H9 (cell line): ENCODE results near the gene KLF16. TPM values are rescaled to one million over a fixed set of nuclear protein-coding genes. Genes with fewer than 3 reads are reported as not detected.

Experiments used
- DNase-seq: peaks from one replicate; pipeline ENCODE4 v3.0.0-alpha.2; 2017
- H2AFZ ChIP-seq: one replicate; pipeline ENCODE4 v1.6.1; 2013; ENCODE audit warnings: mild to moderate bottlenecking, low read length, control low read depth, moderate library complexity
- H2AK5ac ChIP-seq: 2 replicates; pipeline ENCODE4 v1.6.1; 2013; ENCODE audit warnings: low read length, control low read depth, mixed read lengths; ENCODE audit not compliant: insufficient read length
- H2BK120ac ChIP-seq: one replicate; pipeline ENCODE4 v1.6.1; 2013; ENCODE audit warnings: low read depth, mild to moderate bottlenecking, low read length, control low read depth, inconsistent platforms; ENCODE audit not compliant: poor library complexity, severe bottlenecking
- H2BK12ac ChIP-seq: 2 replicates; pipeline ENCODE4 v1.6.1; 2013; ENCODE audit warnings: low read length, control low read depth, mixed read lengths, low read depth; ENCODE audit not compliant: insufficient read length
- H2BK15ac ChIP-seq: 2 replicates; pipeline ENCODE4 v1.6.1; 2013; ENCODE audit warnings: low read depth, low read length, control low read depth
- H2BK20ac ChIP-seq: one replicate; pipeline ENCODE4 v1.6.1; 2013; ENCODE audit warnings: low read depth, mild to moderate bottlenecking, low read length, control low read depth, inconsistent platforms; ENCODE audit not compliant: poor library complexity, severe bottlenecking
- H2BK5ac ChIP-seq: 2 replicates; pipeline ENCODE4 v1.6.1; 2013; ENCODE audit warnings: low read length, control low read depth, mixed read lengths; ENCODE audit not compliant: insufficient read length
- H3K14ac ChIP-seq: 2 replicates; pipeline ENCODE4 v1.6.1; 2013; ENCODE audit warnings: low read length, control low read depth; ENCODE audit not compliant: insufficient read depth
- H3K18ac ChIP-seq: 2 replicates; pipeline ENCODE4 v1.6.1; 2013; ENCODE audit warnings: low read depth, mild to moderate bottlenecking, mixed read lengths, low read length, control low read depth; ENCODE audit not compliant: insufficient read length
- H3K23ac ChIP-seq: 2 replicates; pipeline ENCODE4 v1.6.1; 2013; ENCODE audit warnings: low read length, control low read depth, mixed read lengths, low read depth; ENCODE audit not compliant: insufficient read length
- H3K23me2 ChIP-seq: 2 replicates; pipeline ENCODE4 v1.6.1; 2013; ENCODE audit warnings: low read depth, mild to moderate bottlenecking, mixed read lengths, low read length, control low read depth; ENCODE audit not compliant: insufficient read length, poor library complexity, severe bottlenecking
- H3K27ac ChIP-seq: 2 replicates; pipeline ENCODE4 v1.5.1; 2013; ENCODE audit warnings: low read length, control low read depth, mixed read lengths, low read depth; ENCODE audit not compliant: insufficient read length
- H3K27me3 ChIP-seq: 2 replicates; pipeline ENCODE4 v1.6.1; 2013; ENCODE audit warnings: low read length, control low read depth, inconsistent platforms; ENCODE audit not compliant: insufficient read depth
- H3K4ac ChIP-seq: 2 replicates; pipeline ENCODE4 v1.6.1; 2013; ENCODE audit warnings: low read depth, mild to moderate bottlenecking, control low read depth, inconsistent platforms, low read length, moderate library complexity
- H3K4me1 ChIP-seq: 2 replicates; pipeline ENCODE4 v1.6.1; 2013; ENCODE audit warnings: low read length, control low read depth, inconsistent platforms; ENCODE audit not compliant: insufficient read depth
- H3K4me2 ChIP-seq: 2 replicates; pipeline ENCODE4 v1.6.1; 2013; ENCODE audit warnings: low read length, control low read depth, mixed read lengths; ENCODE audit not compliant: insufficient read length, insufficient read depth
- H3K56ac ChIP-seq: 2 replicates; pipeline ENCODE4 v1.6.1; 2013; ENCODE audit warnings: low read depth, mild to moderate bottlenecking, mixed read lengths, low read length, control low read depth; ENCODE audit not compliant: insufficient read length
- H3K79me1 ChIP-seq: 2 replicates; pipeline ENCODE4 v1.6.1; 2013; ENCODE audit warnings: low read depth, mild to moderate bottlenecking, moderate library complexity, low read length, control low read depth, inconsistent platforms; ENCODE audit not compliant: insufficient read depth, poor library complexity, severe bottlenecking
- H3K79me2 ChIP-seq: 2 replicates; pipeline ENCODE4 v1.6.1; 2013; ENCODE audit warnings: low read length, control low read depth, inconsistent platforms; ENCODE audit not compliant: insufficient read depth
- H3K9ac ChIP-seq: 2 replicates; pipeline ENCODE4 v1.6.1; 2013; ENCODE audit warnings: low read length, control low read depth, mixed read lengths; ENCODE audit not compliant: insufficient read length; ENCODE audit errors: extremely low read depth
- H3K9me3 ChIP-seq: one replicate; pipeline ENCODE4 v1.6.1; 2013; ENCODE audit warnings: low read depth, low read length, inconsistent platforms; ENCODE audit not compliant: control insufficient read depth
- H3T11ph ChIP-seq: one replicate; pipeline ENCODE4 v1.6.1; 2013; ENCODE audit warnings: mild to moderate bottlenecking, low read length, control low read depth, inconsistent platforms
- H4K20me1 ChIP-seq: one replicate; pipeline ENCODE4 v1.6.1; 2013; ENCODE audit not compliant: control insufficient read depth, insufficient read length, insufficient read depth
- H4K5ac ChIP-seq: 2 replicates; pipeline ENCODE4 v1.6.1; 2013; ENCODE audit warnings: low read depth, mild to moderate bottlenecking, mixed read lengths, low read length, control low read depth; ENCODE audit not compliant: insufficient read length
- H4K8ac ChIP-seq: replicated peaks from 2 replicates; pipeline ENCODE4 v1.6.1; 2013; ENCODE audit warnings: low read length, control low read depth, mixed read lengths, low read depth; ENCODE audit not compliant: insufficient read length
- H4K91ac ChIP-seq: 2 replicates; pipeline ENCODE4 v1.6.1; 2013; ENCODE audit warnings: low read depth, mild to moderate bottlenecking, moderate library complexity, mixed read lengths, low read length, control low read depth; ENCODE audit not compliant: insufficient read length
- H3K27ac Mint-ChIP-seq, 3 experiments: 2 replicates in 2 of 3; 3 replicates in 1 of 3; pipeline ENCODE4 v1.8.0; 2020 to 2021; ENCODE audit warnings: mixed read lengths in 3 of 3, mild to moderate bottlenecking in 1 of 3, moderate library complexity in 1 of 3
- H3K27me3 Mint-ChIP-seq: 2 replicates; pipeline ENCODE4 v1.8.0; 2021; ENCODE audit warnings: low read depth, mild to moderate bottlenecking, moderate library complexity, mixed read lengths
- H3K36me3 Mint-ChIP-seq, 3 experiments: 2 replicates in 2 of 3; 3 replicates in 1 of 3; pipeline ENCODE4 v1.8.0; 2020 to 2021; ENCODE audit warnings: low read depth in 3 of 3, mixed read lengths in 3 of 3; ENCODE audit not compliant: insufficient read depth in 1 of 3
- H3K4me1 Mint-ChIP-seq, 2 experiments: 2 replicates each; pipeline ENCODE4 v1.8.0; 2020; ENCODE audit warnings: mixed read lengths in 2 of 2
- H3K4me3 Mint-ChIP-seq, 2 experiments: 2 replicates in 1 of 2; 3 replicates in 1 of 2; pipeline ENCODE4 v1.8.0; 2020 to 2021; ENCODE audit warnings: mild to moderate bottlenecking in 2 of 2, mixed read lengths in 2 of 2, moderate library complexity in 1 of 2
- H3K9me3 Mint-ChIP-seq, 2 experiments: 2 replicates in 1 of 2; 3 replicates in 1 of 2; pipeline ENCODE4 v1.8.0; 2020; ENCODE audit warnings: mild to moderate bottlenecking in 2 of 2, mixed read lengths in 2 of 2, moderate library complexity in 1 of 2
- WGBS: extraction: QIAGEN DNeasy Blood & Tissue Kit; methylation state at CpG from one replicate; pipeline ENCODE4 v1.1.7; 2013; ENCODE audit warnings: missing lambda C conversion rate, low lambda C conversion rate, mixed read lengths; ENCODE audit not compliant: insufficient read length; ENCODE audit errors: extremely low coverage; 5-methylcytosine and 5-hydroxymethylcytosine counted together
- long read RNA-seq: library from polyadenylated mRNA; unstranded; transcript quantifications from one replicate; pipeline ENCODE4 v2.0.0, GENCODE V29; 2020
- total RNA-seq: library from RNA; stranded (reverse); gene quantifications from 2 replicates; pipeline ENCODE4 v1.2.1, GENCODE V29; 2021
- TF ChIP-seq, protein P1 (sequence below): fragments of 200-600 bp; sonication (generic); conservative IDR thresholded peaks from 3 replicates; pipeline ENCODE4 v1.8.0; 2021; ENCODE audit warnings: antibody characterized with exemption, mild to moderate bottlenecking

The KLF16 gene
- 66.5 and 66.8 TPM in 2 replicates for total RNA-seq
- long read RNA-seq, partial matches to known transcripts = 0 of 19 reads
- long read RNA-seq, other reads (novel, unspliced or antisense) = 15 of 19 reads

DNA sequence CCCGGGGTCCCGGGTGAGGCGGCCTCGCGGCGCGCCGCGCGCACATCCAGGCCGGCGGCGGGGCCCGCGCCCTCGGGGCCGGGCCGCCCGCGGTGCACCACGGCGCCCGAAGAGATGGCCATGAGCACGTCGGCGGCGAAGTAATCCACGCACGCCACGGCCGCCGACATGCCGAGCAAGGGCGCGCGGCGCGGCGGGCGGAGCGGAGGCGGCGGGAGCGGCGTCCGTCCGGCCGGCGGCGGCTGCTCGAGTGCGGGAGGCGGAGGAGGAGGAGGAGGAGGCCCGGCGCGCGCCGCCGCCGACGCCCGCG, at the start of gene KLF16:
KLF16 (minus strand) TSS at position 252 of the 310 bp plus-strand sequence; CDS start at position 170, 82 bp downstream.
- peak within 1 kb of the TSS; percentile 84 for H3K4me2 ChIP-seq
- H3K23ac ChIP-seq = no peak within 1 kb of the TSS
- Mint-ChIP-seq H3K9me3 (no peaks in the 10 kb centered on the region; a peak in 1 of 5 replicates), H3K4me3 (peak within 1 kb of the TSS; percentile 86 to 93), H3K27ac (peak within 1 kb of the TSS; percentile 80 to 87 (median 85); a peak in 2 of 7 replicates), H3K27me3 (peaks cover 6% of the 10 kb centered on the region), H3K4me1 (peaks cover 24 to 39% of the 10 kb centered on the region in 2 experiments), H3K36me3 (no peaks in the 10 kb centered on the region)
- H3K9ac ChIP-seq = peak within 1 kb of the TSS; percentile 50
- peaks cover 30% of the 10 kb centered on the region; the same call in 1 of the 2 replicates for H3K79me2 ChIP-seq
- TF ChIP-seq, protein P1, sequence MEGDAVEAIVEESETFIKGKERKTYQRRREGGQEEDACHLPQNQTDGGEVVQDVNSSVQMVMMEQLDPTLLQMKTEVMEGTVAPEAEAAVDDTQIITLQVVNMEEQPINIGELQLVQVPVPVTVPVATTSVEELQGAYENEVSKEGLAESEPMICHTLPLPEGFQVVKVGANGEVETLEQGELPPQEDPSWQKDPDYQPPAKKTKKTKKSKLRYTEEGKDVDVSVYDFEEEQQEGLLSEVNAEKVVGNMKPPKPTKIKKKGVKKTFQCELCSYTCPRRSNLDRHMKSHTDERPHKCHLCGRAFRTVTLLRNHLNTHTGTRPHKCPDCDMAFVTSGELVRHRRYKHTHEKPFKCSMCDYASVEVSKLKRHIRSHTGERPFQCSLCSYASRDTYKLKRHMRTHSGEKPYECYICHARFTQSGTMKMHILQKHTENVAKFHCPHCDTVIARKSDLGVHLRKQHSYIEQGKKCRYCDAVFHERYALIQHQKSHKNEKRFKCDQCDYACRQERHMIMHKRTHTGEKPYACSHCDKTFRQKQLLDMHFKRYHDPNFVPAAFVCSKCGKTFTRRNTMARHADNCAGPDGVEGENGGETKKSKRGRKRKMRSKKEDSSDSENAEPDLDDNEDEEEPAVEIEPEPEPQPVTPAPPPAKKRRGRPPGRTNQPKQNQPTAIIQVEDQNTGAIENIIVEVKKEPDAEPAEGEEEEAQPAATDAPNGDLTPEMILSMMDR = no peak
- H3K27ac ChIP-seq = no peak within 1 kb of the TSS
- peaks cover 14% of the 10 kb centered on the region for H3K23me2 ChIP-seq
- DNase-seq = no peak
- no peak within 1 kb of the TSS for H4K8ac ChIP-seq
- peak within 1 kb of the TSS; percentile 51 for H2BK120ac ChIP-seq
- H2AFZ ChIP-seq = no peak within 1 kb of the TSS
- no peak within 1 kb of the TSS for H4K91ac ChIP-seq
- peaks cover 3% of the 10 kb centered on the region for H4K20me1 ChIP-seq
- H3K27me3 ChIP-seq = no peaks in the 10 kb centered on the region; the same call in 1 of the 2 replicates
- no peak within 1 kb of the TSS for H2BK20ac ChIP-seq
- no peak within 1 kb of the TSS; the same call in 1 of the 2 replicates for H3K4ac ChIP-seq
- H3K14ac ChIP-seq = peak within 1 kb of the TSS; percentile 27; the same call in 1 of the 2 replicates
- H2AK5ac ChIP-seq = no peak within 1 kb of the TSS
- no peak within 1 kb of the TSS for H2BK15ac ChIP-seq
- H2BK12ac ChIP-seq = no peak within 1 kb of the TSS
- no CpG with 5 or more reads among the region's 63 CpGs for WGBS
- no peak within 1 kb of the TSS for H3K56ac ChIP-seq
- no peak within 1 kb of the TSS for H2BK5ac ChIP-seq
- no peak within 1 kb of the TSS for H4K5ac ChIP-seq
- H3K9me3 ChIP-seq = no peaks in the 10 kb centered on the region
- H3T11ph ChIP-seq = no peak within 1 kb of the TSS
- peak within 1 kb of the TSS; percentile 79 for H3K18ac ChIP-seq
- H3K4me1 ChIP-seq = no peaks in the 10 kb centered on the region; the same call in 1 of the 2 replicates
- peaks cover 5% of the 10 kb centered on the region for H3K79me1 ChIP-seq
